ENCODE results near the gene FHIT. TPM values are rescaled to one million over a fixed set of nuclear protein-coding genes. Genes with fewer than 3 reads are reported as not detected.

The FHIT gene
- total and polyA plus RNA-seq, 2 of the 4 experiments (the other 2 are of a cell fraction): 0.07 TPM; not detected in 1

- no peak overlapping the region for H3K56ac ChIP-seq (ENCODE audit: extremely low read depth, insufficient read depth, low read length)
- CTCF ChIA-PET: interaction anchor here (0.6 kb wide), 1 partner anchor 1219 kb away, joined by 3 read pairs; no protein-coding TSS in a partner anchor
- H3K14ac ChIP-seq (replicated peaks; ENCODE audit: low read depth, low read length): no peak overlapping the region
- DNase-seq (no peak), ATAC-seq (ENCODE audit: low read depth) (no peak)
- H2BK5ac ChIP-seq (ENCODE audit: low read depth, low read length, poor library complexity, severe bottlenecking): no peak overlapping the region
- POLR2A ChIA-PET (ENCODE audit: unreplicated experiment): no interaction called here
- no peak overlapping the region for H2BK20ac ChIP-seq (ENCODE audit: low read depth, low read length)
- H3K4me2 ChIP-seq (ENCODE audit: low read depth, low read length): no peak overlapping the region
- H2AK5ac ChIP-seq (ENCODE audit: low read depth, low read length): no peak overlapping the region
- no peaks in the 10 kb centered on the region for H3K9me1 ChIP-seq (ENCODE audit: insufficient read depth, low read length)
- H4K8ac ChIP-seq (ENCODE audit: low read depth in 2 of 2, low read length in 2 of 2): no peak overlapping the region
- H2BK120ac ChIP-seq (ENCODE audit: low read depth, low read length): no peak overlapping the region
- no peak overlapping the region for H3K23ac ChIP-seq (ENCODE audit: low read depth, low read length)
- H3K4me3 ChIP-seq (ENCODE audit: insufficient read depth, low read depth, low read length): no peak overlapping the region
- no peak overlapping the region for H4K91ac ChIP-seq (ENCODE audit: insufficient read depth, low read depth, low read length)
- no peaks in the 10 kb centered on the region for H3K79me1 ChIP-seq (ENCODE audit: low read depth in 1 of 2, low read length in 2 of 2)
- H4K20me1 ChIP-seq (ENCODE audit: insufficient read depth, low read length): no peaks in the 10 kb centered on the region
- no TSS peak for BruUV-seq (replicated peaks)
- no peak overlapping the region for H3K4ac ChIP-seq (ENCODE audit: low read depth, low read length)
- no peak overlapping the region for H3K18ac ChIP-seq (ENCODE audit: low read depth, low read length)
- no peak overlapping the region for H2AFZ ChIP-seq (replicated peaks; ENCODE audit: low read length, poor library complexity)
- H2BK15ac ChIP-seq (ENCODE audit: low read depth, low read length): no peak overlapping the region
- WGBS, 2 experiments (ENCODE audit: extremely low coverage in 2 of 2, insufficient read length in 1 of 2): 57% methylated on average over 1 of the region's 3 CpGs; no CpG with 5 or more reads in 1 of the 2 experiments
- intact Hi-C loops (cut with micrococcal nuclease): no loop called here
- no peaks in the 10 kb centered on the region for H3K36me3 ChIP-seq (ENCODE audit: control insufficient read depth, insufficient read depth, low read length)
- TF ChIP-seq MAZ (IDR thresholded peaks at IDR 0.05; ENCODE audit: borderline replicate concordance, low read depth, low read length) (no peak), SMC3 (IDR thresholded peaks at IDR 0.05; ENCODE audit: low read depth, low read length) (no peak), FOS (IDR thresholded peaks at IDR 0.05; ENCODE audit: low read depth, low read length) (no peak), ELK1 (IDR thresholded peaks at IDR 0.05; ENCODE audit: borderline replicate concordance, low read depth, low read length) (no peak), BHLHE40 (IDR thresholded peaks at IDR 0.05; ENCODE audit: low read depth, low read length) (no peak), RFX5 (IDR thresholded peaks at IDR 0.05; ENCODE audit: low read depth, low read length) (no peak), MXI1 (IDR thresholded peaks at IDR 0.05; ENCODE audit: borderline replicate concordance, low read depth, low read length) (no peak)
- TF ChIP-seq, protein P1, sequence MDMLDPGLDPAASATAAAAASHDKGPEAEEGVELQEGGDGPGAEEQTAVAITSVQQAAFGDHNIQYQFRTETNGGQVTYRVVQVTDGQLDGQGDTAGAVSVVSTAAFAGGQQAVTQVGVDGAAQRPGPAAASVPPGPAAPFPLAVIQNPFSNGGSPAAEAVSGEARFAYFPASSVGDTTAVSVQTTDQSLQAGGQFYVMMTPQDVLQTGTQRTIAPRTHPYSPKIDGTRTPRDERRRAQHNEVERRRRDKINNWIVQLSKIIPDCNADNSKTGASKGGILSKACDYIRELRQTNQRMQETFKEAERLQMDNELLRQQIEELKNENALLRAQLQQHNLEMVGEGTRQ (IDR thresholded peaks at IDR 0.05; ENCODE audit: low read depth, low read length): no peak
- H3K9me3 ChIP-seq (ENCODE audit: control insufficient read depth, insufficient read depth, low read length): no peaks in the 10 kb centered on the region
- dilution Hi-C loops (cut with HindIII; ENCODE audit: low sequenced_read_pairs, unreplicated experiment): no loop called here
- H3K27ac ChIP-seq (ENCODE audit: insufficient read depth, low read length): no peak overlapping the region
- no peak overlapping the region for H4K5ac ChIP-seq (ENCODE audit: low read depth, low read length)
- H3K9ac ChIP-seq (ENCODE audit: low read depth, low read length): no peak overlapping the region
- in situ Hi-C loops (cut with MboI; ENCODE audit: low sequenced_read_pairs): no loop called here
- H3K27me3 ChIP-seq (ENCODE audit: control insufficient read depth, insufficient read depth, low read length): no peaks in the 10 kb centered on the region
- H3K4me1 ChIP-seq (ENCODE audit: control insufficient read depth, insufficient read depth, low read length): no peaks in the 10 kb centered on the region
- H2AK9ac ChIP-seq (replicated peaks; ENCODE audit: low read depth, low read length, poor library complexity): no peak overlapping the region
These were observed 829.4 kb downstream of the FHIT start for GRCh38 chr3:60421749-60422446.
